HG03045 (cell line): ENCODE data around the gene HDAC4.

Experiments used
- ATAC-seq: cut with Tn5 transposase; IDR thresholded peaks from one replicate; pipeline ENCODE4 v1.9.1; 2021; ENCODE audit warnings: mild to moderate bottlenecking, moderate library complexity; ENCODE audit not compliant: unreplicated experiment

The HDAC4 gene

DNA sequence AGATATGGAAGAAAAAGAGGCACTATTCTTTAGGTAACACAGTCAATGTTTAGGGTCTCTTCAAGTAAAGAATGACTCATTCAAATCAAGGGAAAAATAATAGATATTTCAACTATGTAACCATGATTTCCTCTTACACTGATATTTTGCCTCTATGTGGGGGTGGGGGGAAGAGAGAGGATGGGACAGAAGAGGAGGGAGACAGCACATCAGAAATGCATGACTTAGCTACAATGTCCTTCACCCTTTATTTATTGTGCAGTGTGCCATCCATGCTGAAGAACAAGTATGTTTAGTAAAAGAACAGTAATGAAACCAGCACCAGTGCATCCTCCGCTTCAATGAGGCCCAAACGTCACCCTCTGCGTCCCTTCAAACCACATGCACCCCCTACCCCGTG, 204.8 kb downstream of the HDAC4 start:
- ATAC-seq, result no peak

- ATAC-seq, result no peak
These were observed 205.4 kb downstream of the HDAC4 start for GRCh38 chr2:239195318-239195871.

GRCh38 chr2:239194731-239195317, 206.0 kb downstream of the HDAC4 start:
- no peak for ATAC-seq

DNA sequence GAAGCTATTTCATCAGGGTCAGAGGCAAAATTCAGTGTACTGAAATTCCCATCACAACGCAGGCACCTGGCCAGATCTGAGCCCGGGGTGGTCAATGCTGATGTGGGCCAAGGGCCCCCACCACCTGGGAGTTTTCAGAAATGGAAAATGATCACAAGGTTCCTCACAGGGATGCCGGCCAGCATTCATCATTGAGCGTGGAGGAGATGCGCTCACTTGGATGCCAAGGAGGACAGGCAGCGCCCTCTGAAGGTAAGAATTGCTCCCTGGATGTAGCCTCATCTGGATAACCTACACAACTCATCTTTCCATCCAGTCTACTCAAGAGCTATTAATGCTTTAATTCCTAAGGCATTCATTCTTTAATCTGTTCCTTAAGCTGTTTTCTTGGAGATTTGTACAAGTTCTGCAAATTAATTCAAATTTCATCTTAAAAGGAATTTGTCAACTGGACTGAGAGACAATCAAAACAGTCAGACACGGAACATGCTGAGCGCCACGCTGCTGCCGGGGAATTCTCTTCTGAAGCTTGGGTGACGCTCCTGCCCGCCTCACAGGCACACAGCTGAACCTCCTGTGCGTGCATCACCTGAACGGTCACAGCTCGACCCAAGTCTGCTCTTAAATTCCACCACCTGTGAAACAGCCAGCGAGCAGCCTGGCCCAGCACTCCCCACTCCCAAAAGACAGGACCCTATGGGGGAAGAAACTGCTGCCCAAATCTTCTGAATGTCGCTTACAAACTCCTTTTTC, 206.7 kb downstream of the HDAC4 start:
- ATAC-seq, result no peak

GRCh38 chr2:239193401-239193811, 207.4 kb downstream of the HDAC4 start:
- ATAC-seq, result no peak

GRCh38 chr2:239192975-239193374, 207.8 kb downstream of the HDAC4 start:
- no peak for ATAC-seq

DNA sequence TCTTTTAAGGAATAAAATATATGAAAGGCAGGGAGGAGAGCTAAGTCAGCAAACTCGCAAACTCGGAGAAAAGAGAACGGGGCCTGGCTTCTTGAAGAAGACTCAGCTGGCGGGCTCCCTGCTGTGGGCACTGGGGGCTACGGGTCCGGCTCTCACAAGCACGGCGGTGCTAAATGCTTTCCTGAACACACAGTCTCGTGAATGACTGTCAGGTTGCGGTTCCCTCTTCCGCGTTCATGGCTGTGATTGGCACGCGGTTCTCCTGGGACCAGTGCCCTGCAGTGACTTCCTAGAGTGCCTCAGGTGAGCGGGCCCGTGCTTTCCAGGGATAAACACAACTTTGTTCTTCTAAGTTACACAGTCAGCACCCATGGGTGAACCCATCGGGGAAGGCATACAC, 208.4 kb downstream of the HDAC4 start:
- no peak for ATAC-seq

DNA sequence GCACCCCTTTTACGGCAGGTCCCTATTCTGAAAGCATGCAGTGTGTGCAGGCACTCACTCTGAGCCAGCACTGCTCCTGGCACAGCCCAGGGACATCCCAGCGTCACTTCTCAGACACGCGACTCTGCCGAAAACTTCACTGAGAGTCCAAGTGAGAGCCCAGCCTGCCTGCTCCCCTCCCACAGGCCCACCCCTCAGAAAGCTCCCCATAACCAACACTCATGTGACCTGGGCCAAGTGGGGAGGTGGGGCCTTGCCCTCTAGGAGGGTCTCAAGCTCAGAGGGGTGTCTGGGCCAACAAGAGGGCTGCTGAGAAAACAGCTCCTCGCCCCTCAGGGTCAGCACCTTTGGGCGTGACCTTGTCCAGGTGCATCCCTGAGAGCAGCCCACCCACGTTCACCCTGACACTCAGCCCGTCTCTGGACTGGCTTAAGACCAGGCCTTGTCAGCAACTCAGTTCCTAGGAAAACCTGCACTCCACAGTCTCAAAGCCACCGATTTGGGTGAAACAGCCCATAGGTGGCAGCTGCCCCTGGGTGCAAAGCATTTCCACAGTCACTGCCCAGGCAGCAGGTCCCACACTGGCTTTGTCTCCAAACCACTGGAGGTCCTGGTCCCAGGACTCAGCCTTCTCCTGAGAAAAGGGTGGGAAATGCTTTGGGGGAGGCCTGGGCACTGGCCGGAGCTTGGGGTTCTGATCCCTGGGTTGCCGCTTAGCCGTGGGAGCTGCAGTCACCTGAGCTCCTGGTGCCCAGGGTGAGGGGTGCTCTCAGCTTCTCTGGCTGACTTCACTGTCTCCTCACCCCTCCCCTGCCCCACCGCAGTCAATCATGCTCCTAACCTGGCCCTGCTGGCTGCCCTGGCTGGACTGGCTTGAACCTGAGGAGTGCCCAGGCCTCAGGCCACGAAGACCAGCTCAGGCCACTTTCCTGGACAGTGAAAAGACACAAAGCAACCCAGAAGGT, 209.6 kb downstream of the HDAC4 start:
- no peak for ATAC-seq

- no peak for ATAC-seq
These were observed 210.5 kb downstream of the HDAC4 start for GRCh38 chr2:239190361-239190760.

- no peak for ATAC-seq
These were observed 211.1 kb downstream of the HDAC4 start for GRCh38 chr2:239189711-239190131.

DNA sequence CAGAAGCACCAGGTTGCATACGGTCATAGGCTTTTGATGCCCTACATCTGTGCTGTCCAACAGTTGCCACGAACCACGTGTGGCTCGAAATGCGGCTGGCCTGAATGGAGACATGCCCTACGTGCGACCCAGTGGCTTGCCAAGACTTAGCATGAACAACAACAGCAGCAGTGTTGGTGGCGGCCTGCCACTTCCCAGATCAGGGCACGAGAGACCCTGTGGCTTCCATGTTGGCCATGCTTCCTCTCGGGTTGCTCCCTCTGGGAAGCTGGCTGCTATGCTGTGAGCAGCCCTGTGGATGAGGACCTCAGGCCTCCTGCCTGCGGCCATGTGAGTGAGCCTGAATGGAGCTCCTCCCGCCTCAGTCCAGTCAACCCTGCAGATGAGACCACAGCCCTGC, 212.3 kb downstream of the HDAC4 start:
- no peak for ATAC-seq

DNA sequence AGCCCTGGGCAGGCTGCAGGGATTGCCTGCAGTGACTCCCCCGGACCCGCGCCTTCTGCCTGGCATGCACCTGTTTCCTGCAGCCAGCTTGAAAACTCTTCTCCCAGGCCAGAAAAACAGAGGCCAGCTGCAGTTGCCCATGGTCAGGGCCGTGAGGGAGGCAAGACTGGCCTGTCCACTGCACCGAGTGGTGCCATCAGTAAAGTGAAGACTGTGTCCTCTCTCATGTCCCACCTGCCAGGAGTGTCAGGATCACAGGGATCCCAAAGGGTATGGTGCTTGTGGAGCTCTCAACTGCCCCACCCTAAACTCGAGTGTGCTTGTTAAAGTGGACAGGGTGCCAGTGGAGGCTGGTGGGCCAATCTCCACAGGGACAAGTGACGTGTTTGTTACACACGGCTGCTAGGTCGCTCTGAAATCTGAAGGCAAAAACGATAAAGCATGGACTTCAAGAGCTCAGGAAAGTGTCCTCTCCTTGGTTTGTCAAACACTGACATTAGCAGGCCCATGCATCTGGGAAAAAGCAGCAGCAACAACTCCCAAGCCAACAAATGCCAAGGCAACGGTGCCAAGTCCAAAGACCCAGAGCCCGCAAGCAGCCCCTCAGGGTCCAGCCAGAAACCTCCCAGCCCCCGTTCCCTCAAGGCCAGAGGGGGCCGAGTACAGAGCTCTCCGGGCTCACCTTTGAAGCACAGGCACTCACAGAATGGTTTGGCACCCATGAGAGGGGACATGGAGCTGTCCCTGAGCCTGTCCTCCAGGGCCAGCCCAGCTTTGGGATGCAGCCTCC, 213.2 kb downstream of the HDAC4 start:
- ATAC-seq, result no peak

- ATAC-seq, result no peak
These were observed 214.1 kb downstream of the HDAC4 start for GRCh38 chr2:239186516-239187357.

GRCh38 chr2:239184968-239185903, 215.6 kb downstream of the HDAC4 start:
- ATAC-seq, result no peak

- no peak for ATAC-seq
These were observed 216.6 kb downstream of the HDAC4 start for GRCh38 chr2:239184179-239184578.

GRCh38 chr2:239182981-239183791, 217.6 kb downstream of the HDAC4 start:
- no peak for ATAC-seq

DNA sequence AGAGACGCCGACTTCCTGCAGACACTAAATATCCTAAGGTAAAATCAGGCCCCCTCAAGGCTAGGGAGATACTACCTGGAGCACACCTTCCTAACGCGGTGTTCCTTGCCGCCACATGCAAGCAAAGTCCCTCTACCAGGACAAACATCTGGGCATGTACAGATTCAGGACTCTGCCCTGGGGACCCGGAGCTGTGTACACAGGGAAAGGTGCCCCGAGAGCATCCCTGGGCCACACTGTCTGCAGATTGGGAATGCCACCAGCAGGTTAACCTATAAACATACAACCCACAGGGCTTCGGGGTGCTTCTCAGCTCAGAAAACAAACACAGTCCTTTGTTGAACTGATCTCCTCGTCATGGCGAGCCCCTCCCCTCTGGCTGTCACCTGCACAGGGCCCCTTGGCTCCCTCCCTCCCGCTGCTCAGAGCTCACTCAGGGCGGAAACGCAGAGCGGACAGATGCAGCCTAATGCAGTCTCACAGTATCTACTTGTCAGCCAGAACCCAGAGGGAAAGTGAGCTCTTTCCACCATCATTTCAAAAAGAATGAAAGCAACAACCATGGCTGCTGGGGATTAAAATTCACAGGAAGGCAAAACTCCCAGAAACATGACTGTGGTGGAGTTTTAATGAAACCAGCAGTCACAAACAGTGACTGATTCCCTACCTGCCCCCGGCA, 218.8 kb downstream of the HDAC4 start:
- no peak for ATAC-seq
